Measurements from ENCODE around the gene CASP8.

The CASP8 gene

GRCh38 chr2:201327678-201328077 is 67.3 kb downstream of the CASP8 start:
- no peak for TF ChIP-seq CTCF (IDR thresholded peaks at IDR 0.05; ENCODE audit: control insufficient read depth, insufficient read depth, low read depth, low read length, missing control alignments)
- no peak overlapping the region for H3K4me3 ChIP-seq (ENCODE audit: control insufficient read depth, low read depth, low read length)
- no peak for DNase-seq (ENCODE audit: low read depth)

- DNase-seq (ENCODE audit: low read depth) = no peak
Observed at GRCh38 chr2:201329409-201329808, 69.1 kb downstream of the CASP8 start.

More at GRCh38 chr2:201329409-201329808, 69.1 kb downstream of the CASP8 start:
- no peak for TF ChIP-seq CTCF (IDR thresholded peaks at IDR 0.05; ENCODE audit: control insufficient read depth, insufficient read depth, low read depth, low read length, missing control alignments)
- no peak overlapping the region for H3K4me3 ChIP-seq (ENCODE audit: control insufficient read depth, low read depth, low read length)

Measured in AG09309 (cell line).